ENCODE data around the gene FOXD2. TPM values are rescaled to one million over a fixed set of nuclear protein-coding genes. Genes with fewer than 3 reads are reported as not detected.

The FOXD2 gene
- total and polyA plus RNA-seq, 11 donors, result 0.01 to 0.14 (median 0.08) TPM; not detected in 4

DNA sequence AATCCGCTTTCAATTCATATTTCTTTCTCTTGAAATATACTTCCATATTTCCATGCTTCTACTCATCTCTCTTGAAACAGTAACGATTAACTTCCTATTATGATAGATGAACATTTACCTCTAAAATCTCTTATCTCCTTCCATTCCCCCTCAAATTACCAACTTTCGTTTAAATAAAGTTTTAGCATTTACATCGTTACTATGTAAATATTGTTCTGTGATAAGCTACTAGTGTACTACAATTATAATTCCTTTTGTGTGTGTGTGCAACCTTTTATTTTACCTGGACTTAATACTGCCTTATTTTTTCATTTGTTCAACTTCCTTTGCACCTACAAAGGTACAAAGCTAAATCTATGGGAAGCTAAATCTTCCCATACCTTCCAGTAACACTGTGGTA is 17.3 kb upstream of the FOXD2 start:
- intact Hi-C loops (cut with DNase I), result loop anchor here in 7 of 10 donors (5.0 to 10.0 kb wide), 3 partner anchors 228 to 243 kb away; partner anchors contain the start of gene PDZK1IP1 (in 2 of the 7)
- 84 to 91% (median 89%) methylated on average over 4 of the region's 4 CpGs for WGBS, 4 donors
- Histone ChIP-seq H3K27ac (no peak overlapping the region), H3K9me3 (no peaks in the 10 kb centered on the region), H3K36me3 (no peaks in the 10 kb centered on the region), H3K27me3 (peaks cover 12 to 60% (median 33%) of the 10 kb centered on the region in 9 donors), H3K4me3 (no peak overlapping the region), H3K4me1 (peaks cover 0 to 15% (median 0%) of the 10 kb centered on the region in 12 donors)
- DNase-seq (no peak), ATAC-seq (no peak)
- TF ChIP-seq, protein P1, sequence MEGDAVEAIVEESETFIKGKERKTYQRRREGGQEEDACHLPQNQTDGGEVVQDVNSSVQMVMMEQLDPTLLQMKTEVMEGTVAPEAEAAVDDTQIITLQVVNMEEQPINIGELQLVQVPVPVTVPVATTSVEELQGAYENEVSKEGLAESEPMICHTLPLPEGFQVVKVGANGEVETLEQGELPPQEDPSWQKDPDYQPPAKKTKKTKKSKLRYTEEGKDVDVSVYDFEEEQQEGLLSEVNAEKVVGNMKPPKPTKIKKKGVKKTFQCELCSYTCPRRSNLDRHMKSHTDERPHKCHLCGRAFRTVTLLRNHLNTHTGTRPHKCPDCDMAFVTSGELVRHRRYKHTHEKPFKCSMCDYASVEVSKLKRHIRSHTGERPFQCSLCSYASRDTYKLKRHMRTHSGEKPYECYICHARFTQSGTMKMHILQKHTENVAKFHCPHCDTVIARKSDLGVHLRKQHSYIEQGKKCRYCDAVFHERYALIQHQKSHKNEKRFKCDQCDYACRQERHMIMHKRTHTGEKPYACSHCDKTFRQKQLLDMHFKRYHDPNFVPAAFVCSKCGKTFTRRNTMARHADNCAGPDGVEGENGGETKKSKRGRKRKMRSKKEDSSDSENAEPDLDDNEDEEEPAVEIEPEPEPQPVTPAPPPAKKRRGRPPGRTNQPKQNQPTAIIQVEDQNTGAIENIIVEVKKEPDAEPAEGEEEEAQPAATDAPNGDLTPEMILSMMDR (IDR thresholded peaks at IDR 0.05), result no peak
- TF ChIP-seq POLR2A (IDR thresholded peaks at IDR 0.05), result no peak

- intact Hi-C loops (cut with DNase I), result loop anchor here in 8 of 10 donors (2.0 to 10.0 kb wide), 4 partner anchors 232 to 247 kb away; partner anchors contain the start of gene PDZK1IP1 (in 2 of the 8)
- H3K27me3 ChIP-seq, result peaks cover 0 to 43% (median 21%) of the 10 kb centered on the region in 9 donors
- 26 to 39% (median 36%) methylated on average over 2 of the region's 2 CpGs for WGBS, 4 donors
These were observed 14.0 kb upstream of the FOXD2 start for GRCh38 chr1:47423872-47424271.

GRCh38 chr1:47424336-47424982 is 13.4 kb upstream of the FOXD2 start:
- 3 to 10% (median 5%) methylated on average over 6 of the region's 6 CpGs for WGBS, 4 donors
- TF ChIP-seq POLR2A (IDR thresholded peaks at IDR 0.05), result no peak
- TF ChIP-seq, protein P1 (IDR thresholded peaks at IDR 0.05), result peak; percentile 45 to 78 (median 59)
- H3K4me3 ChIP-seq, result no peak overlapping the region
- DNase-seq (no peak), ATAC-seq (no peak)
- no peak overlapping the region for H3K27ac ChIP-seq
- H3K4me1 ChIP-seq, result peaks cover 0 to 7% (median 0%) of the 10 kb centered on the region in 12 donors
- no peaks in the 10 kb centered on the region for H3K9me3 ChIP-seq
- H3K27me3 ChIP-seq, result peaks cover 0 to 43% (median 21%) of the 10 kb centered on the region in 9 donors
- intact Hi-C loops (cut with DNase I), result loop anchor here in 7 of 10 donors (5.0 to 10.0 kb wide), 3 partner anchors 232 to 247 kb away; partner anchors contain the start of gene PDZK1IP1 (in 2 of the 7)
- no peaks in the 10 kb centered on the region for H3K36me3 ChIP-seq

More at GRCh38 chr1:47423872-47424271, 14.0 kb upstream of the FOXD2 start:
- ATAC-seq (no peak), DNase-seq (no peak)
- Histone ChIP-seq H3K9me3 (no peaks in the 10 kb centered on the region), H3K27ac (no peak overlapping the region), H3K4me3 (no peak overlapping the region), H3K36me3 (no peaks in the 10 kb centered on the region), H3K4me1 (peaks cover 0 to 7% (median 0%) of the 10 kb centered on the region in 12 donors)
- TF ChIP-seq POLR2A (IDR thresholded peaks at IDR 0.05), result no peak
- TF ChIP-seq, protein P1 (IDR thresholded peaks at IDR 0.05), result no peak

- TF ChIP-seq POLR2A (IDR thresholded peaks at IDR 0.05), result no peak
- TF ChIP-seq, protein P1 (IDR thresholded peaks at IDR 0.05), result no peak
- DNase-seq (no peak), ATAC-seq (no peak)
- peaks cover 3 to 44% (median 23%) of the 10 kb centered on the region in 12 donors for H3K4me1 ChIP-seq
- peaks cover 18 to 92% (median 71%) of the 10 kb centered on the region in 9 donors for H3K27me3 ChIP-seq
- no peak overlapping the region for H3K4me3 ChIP-seq
- intact Hi-C loops (cut with DNase I), result loop anchor here in 9 of 10 donors (5.0 kb wide), 2 partner anchors 281 to 296 kb away; no protein-coding TSS in a partner anchor
- no peak overlapping the region for H3K27ac ChIP-seq
- 79 to 100% (median 86%) methylated on average over 1 of the region's 1 CpG for WGBS, 4 donors
- no peaks in the 10 kb centered on the region for H3K36me3 ChIP-seq
- no peaks in the 10 kb centered on the region for H3K9me3 ChIP-seq
These were observed 6.3 kb upstream of the FOXD2 start for GRCh38 chr1:47431534-47431933.
